K562 (cell line): ENCODE results near the gene ACOT9. TPM values are rescaled to one million over a fixed set of nuclear protein-coding genes. Genes with fewer than 3 reads are reported as not detected.
A peak's percentile ranks its signal among the peaks of the same experiment; 100 is the strongest.

ENCODE experiments used
- ATF1 ChIP-seq, 2 experiments: fragments of 450-650 bp in 1 of 2; IDR thresholded peaks; 2 replicates each; pipeline ENCODE4 v1.6.1; 2016; ENCODE audit warnings: missing compliant biosample characterization in 1 of 2, missing genetic modification characterization in 1 of 2
- CEBPB ChIP-seq: fragments of 450-650 bp; IDR thresholded peaks from 2 replicates; pipeline ENCODE4 v1.6.1; 2016; ENCODE audit warnings: missing genetic modification characterization, missing compliant biosample characterization
- FOSL1 ChIP-seq: fragments of 200-800 bp; sonication (Bioruptor generic); conservative IDR thresholded peaks from 2 replicates; pipeline ENCODE4 v1.6.1; 2016; ENCODE audit warnings: missing genetic modification characterization, missing compliant biosample characterization
- KLF1 ChIP-seq: fragments of 450-650 bp; IDR thresholded peaks from 2 replicates; pipeline ENCODE4 v1.6.1; 2016; ENCODE audit warnings: missing genetic modification characterization, missing compliant biosample characterization
- KLF10 ChIP-seq: fragments of 250-450 bp; sonication (Bioruptor Pico); IDR thresholded peaks from 2 replicates; pipeline ENCODE4 v1.6.1; 2021; ENCODE audit warnings: matching md5 sums
- POLR2B ChIP-seq: fragments of 450-650 bp; IDR thresholded peaks from 2 replicates; pipeline ENCODE4 v1.6.1; 2018; ENCODE audit warnings: low read depth; ENCODE audit not compliant: partially characterized antibody
- SLC30A9 ChIP-seq: fragments of 250-450 bp; sonication (Bioruptor Pico); IDR thresholded peaks from 2 replicates; pipeline ENCODE4 v1.8.0; 2022; ENCODE audit warnings: mild to moderate bottlenecking, moderate library complexity
- ZKSCAN8 ChIP-seq: fragments of 200-800 bp; sonication (Bioruptor generic); IDR thresholded peaks from 2 replicates; pipeline ENCODE4 v1.6.1; 2016; ENCODE audit warnings: missing genetic modification characterization, missing compliant biosample characterization
- ZNF124 ChIP-seq: sonication (generic); formaldehyde crosslinking; IDR thresholded peaks from 2 replicates; pipeline ENCODE4 v1.8.1; 2022; ENCODE audit warnings: missing genetic modification reagents
- ZNF174 ChIP-seq: fragments of 250-450 bp; sonication (Bioruptor Pico); IDR thresholded peaks from 2 replicates; pipeline ENCODE4 v1.4.0; 2020; ENCODE audit warnings: mild to moderate bottlenecking
- polyA plus RNA-seq, 8 experiments: library from polyadenylated mRNA; depleted of rRNA in 4 of 8; stranded (reverse) in 5 of 8; unstranded in 3 of 8; fragments of >200 nt; fragmentation: Nextera tagmentation in 2 of 8; fragmentation: Illumina TruSeq in 1 of 8; extraction: Ambion mirVana in 2 of 8; extraction: Trizol in 1 of 8; gene quantifications; 2 replicates each; pipeline versions ENCODE4 v1.2.1 to v1.2.3, GENCODE V29; 2011 to 2014; ENCODE audit warnings: inconsistent platforms in 1 of 8, missing spikeins in 1 of 8
- total RNA-seq, 7 experiments: library from RNA; depleted of rRNA in 6 of 7; stranded (reverse); fragments of >200 nt in 6 of 7; fragmentation: Illumina TruSeq in 2 of 7; extraction: Trizol in 2 of 7; gene quantifications; 2 replicates each; pipeline versions ENCODE4 v1.2.1 to v1.2.3, GENCODE V29; 2011 to 2021; ENCODE audit warnings: low replicate concordance in 1 of 7
- TF ChIP-seq, protein P1 (sequence below): fragments of 450-650 bp; formaldehyde crosslinking; IDR thresholded peaks from 2 replicates; pipeline ENCODE4 v1.4.0; 2020; ENCODE audit warnings: mild to moderate bottlenecking, mixed read lengths
- TF ChIP-seq, protein P2 (sequence below): sonication (generic); IDR thresholded peaks from 2 replicates; pipeline ENCODE4 v1.6.1; 2016
- TF ChIP-seq, protein P3 (sequence below): fragments of 200-400 bp; formaldehyde crosslinking; IDR thresholded peaks from 2 replicates; pipeline ENCODE4 v1.6.1; 2017; ENCODE audit warnings: mild to moderate bottlenecking, low read depth, low read length, moderate library complexity
- TF ChIP-seq, protein P4 (sequence below): fragments of 150-350 bp; conservative IDR thresholded peaks from 2 replicates; pipeline ENCODE4 v1.6.1; 2014; ENCODE audit warnings: low read length
- TF ChIP-seq, protein P5 (sequence below), 3 experiments: fragments of 200-800 bp in 1 of 3; sonication (Bioruptor generic) in 1 of 3; sonication (generic) in 1 of 3; formaldehyde crosslinking in 1 of 3; IDR thresholded peaks; 2 replicates each; pipeline versions ENCODE4 v1.6.1 to v1.8.0; 2016 to 2022; ENCODE audit warnings: mild to moderate bottlenecking in 2 of 3, missing compliant biosample characterization in 2 of 3, missing genetic modification characterization in 2 of 3, missing genetic modification reagents in 1 of 3

Gene ACOT9
- total and polyA plus RNA-seq, 9 of the 15 experiments (the other 6 are each of a cell fraction or from before 2014, with no cell fraction given), result 31.2 to 80.9 (median 45.3) TPM

DNA sequence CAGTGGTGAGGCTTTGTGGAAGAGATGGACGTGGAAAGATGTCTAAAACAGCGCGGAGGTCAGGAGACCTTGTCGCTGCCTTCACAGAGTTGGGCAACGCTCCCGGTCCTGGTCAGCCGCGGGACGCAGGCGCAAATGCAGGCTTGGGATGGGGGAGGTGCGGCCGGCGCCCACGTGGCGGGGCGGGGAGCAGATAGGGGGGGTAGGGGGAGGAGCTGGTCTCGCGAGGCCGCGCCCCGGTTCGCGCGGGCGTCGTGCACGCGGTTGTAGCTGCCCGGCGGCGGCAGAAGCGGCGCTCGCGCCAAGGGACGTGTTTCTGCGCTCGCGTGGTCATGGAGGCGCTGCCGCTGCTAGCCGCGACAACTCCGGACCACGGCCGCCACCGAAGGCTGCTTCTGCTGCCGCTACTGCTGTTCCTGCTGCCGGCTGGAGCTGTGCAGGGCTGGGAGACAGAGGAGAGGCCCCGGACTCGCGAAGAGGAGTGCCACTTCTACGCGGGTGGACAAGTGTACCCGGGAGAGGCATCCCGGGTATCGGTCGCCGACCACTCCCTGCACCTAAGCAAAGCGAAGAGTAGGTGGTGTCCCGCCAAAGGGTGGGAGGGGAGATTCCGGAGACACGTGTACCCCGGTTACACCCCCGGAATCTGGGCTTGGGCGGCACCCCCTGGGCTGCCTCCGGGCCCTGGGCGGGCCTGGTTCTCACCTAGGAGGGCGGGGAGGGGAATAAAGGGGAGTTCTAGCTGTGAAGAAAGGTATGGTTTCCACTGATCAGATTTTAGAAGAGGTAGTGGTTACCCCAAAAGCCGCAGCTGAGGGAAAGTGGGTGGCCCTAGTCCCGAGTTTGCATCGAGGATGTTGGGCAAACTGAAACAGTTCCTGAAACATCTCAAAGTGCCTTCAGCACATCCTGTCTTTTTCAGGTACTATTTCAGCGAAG, 75.6 kb downstream of the ACOT9 start, which contains the start of gene PRDX4 (continued):
- TF ChIP-seq, protein P1, sequence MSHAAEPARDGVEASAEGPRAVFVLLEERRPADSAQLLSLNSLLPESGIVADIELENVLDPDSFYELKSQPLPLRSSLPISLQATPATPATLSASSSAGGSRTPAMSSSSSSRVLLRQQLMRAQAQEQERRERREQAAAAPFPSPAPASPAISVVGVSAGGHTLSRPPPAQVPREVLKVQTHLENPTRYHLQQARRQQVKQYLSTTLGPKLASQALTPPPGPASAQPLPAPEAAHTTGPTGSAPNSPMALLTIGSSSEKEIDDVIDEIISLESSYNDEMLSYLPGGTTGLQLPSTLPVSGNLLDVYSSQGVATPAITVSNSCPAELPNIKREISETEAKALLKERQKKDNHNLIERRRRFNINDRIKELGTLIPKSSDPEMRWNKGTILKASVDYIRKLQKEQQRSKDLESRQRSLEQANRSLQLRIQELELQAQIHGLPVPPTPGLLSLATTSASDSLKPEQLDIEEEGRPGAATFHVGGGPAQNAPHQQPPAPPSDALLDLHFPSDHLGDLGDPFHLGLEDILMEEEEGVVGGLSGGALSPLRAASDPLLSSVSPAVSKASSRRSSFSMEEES, result no peak
- peak; percentile 43; the same call in 1 of the 2 replicates for TF ChIP-seq KLF1
- no peak for TF ChIP-seq ZKSCAN8 (CRISPR knock-in tag)
- TF ChIP-seq ZNF124 (CRISPR knock-in tag), result no peak
- TF ChIP-seq, protein P2, sequence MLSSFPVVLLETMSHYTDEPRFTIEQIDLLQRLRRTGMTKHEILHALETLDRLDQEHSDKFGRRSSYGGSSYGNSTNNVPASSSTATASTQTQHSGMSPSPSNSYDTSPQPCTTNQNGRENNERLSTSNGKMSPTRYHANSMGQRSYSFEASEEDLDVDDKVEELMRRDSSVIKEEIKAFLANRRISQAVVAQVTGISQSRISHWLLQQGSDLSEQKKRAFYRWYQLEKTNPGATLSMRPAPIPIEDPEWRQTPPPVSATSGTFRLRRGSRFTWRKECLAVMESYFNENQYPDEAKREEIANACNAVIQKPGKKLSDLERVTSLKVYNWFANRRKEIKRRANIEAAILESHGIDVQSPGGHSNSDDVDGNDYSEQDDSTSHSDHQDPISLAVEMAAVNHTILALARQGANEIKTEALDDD, result no peak
- TF ChIP-seq, protein P3, sequence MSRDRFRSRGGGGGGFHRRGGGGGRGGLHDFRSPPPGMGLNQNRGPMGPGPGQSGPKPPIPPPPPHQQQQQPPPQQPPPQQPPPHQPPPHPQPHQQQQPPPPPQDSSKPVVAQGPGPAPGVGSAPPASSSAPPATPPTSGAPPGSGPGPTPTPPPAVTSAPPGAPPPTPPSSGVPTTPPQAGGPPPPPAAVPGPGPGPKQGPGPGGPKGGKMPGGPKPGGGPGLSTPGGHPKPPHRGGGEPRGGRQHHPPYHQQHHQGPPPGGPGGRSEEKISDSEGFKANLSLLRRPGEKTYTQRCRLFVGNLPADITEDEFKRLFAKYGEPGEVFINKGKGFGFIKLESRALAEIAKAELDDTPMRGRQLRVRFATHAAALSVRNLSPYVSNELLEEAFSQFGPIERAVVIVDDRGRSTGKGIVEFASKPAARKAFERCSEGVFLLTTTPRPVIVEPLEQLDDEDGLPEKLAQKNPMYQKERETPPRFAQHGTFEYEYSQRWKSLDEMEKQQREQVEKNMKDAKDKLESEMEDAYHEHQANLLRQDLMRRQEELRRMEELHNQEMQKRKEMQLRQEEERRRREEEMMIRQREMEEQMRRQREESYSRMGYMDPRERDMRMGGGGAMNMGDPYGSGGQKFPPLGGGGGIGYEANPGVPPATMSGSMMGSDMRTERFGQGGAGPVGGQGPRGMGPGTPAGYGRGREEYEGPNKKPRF, result no peak
- TF ChIP-seq POLR2B, result peak; percentile 50
- TF ChIP-seq, protein P4, sequence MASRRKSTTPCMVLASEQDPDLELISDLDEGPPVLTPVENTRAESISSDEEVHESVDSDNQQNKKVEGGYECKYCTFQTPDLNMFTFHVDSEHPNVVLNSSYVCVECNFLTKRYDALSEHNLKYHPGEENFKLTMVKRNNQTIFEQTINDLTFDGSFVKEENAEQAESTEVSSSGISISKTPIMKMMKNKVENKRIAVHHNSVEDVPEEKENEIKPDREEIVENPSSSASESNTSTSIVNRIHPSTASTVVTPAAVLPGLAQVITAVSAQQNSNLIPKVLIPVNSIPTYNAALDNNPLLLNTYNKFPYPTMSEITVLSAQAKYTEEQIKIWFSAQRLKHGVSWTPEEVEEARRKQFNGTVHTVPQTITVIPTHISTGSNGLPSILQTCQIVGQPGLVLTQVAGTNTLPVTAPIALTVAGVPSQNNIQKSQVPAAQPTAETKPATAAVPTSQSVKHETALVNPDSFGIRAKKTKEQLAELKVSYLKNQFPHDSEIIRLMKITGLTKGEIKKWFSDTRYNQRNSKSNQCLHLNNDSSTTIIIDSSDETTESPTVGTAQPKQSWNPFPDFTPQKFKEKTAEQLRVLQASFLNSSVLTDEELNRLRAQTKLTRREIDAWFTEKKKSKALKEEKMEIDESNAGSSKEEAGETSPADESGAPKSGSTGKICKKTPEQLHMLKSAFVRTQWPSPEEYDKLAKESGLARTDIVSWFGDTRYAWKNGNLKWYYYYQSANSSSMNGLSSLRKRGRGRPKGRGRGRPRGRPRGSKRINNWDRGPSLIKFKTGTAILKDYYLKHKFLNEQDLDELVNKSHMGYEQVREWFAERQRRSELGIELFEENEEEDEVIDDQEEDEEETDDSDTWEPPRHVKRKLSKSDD, result no peak
- TF ChIP-seq, protein P5, sequence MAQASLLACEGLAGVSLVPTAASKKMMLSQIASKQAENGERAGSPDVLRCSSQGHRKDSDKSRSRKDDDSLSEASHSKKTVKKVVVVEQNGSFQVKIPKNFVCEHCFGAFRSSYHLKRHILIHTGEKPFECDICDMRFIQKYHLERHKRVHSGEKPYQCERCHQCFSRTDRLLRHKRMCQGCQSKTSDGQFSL (CRISPR knock-in tag; IDR thresholded peaks at IDR 0.05), result peak; percentile 89
- TF ChIP-seq, protein P5 (tag; IDR thresholded peaks at IDR 0.05), result peak in 1 of 2 experiments; percentile 89; a peak in 2 of 4 replicates
- peak; percentile 94 for TF ChIP-seq CEBPB (tag)
- TF ChIP-seq KLF10 (CRISPR knock-in tag), result no peak
- no peak for TF ChIP-seq FOSL1 (tag)
- TF ChIP-seq ATF1 (CRISPR knock-in tag; IDR thresholded peaks at IDR 0.05), result no peak
- TF ChIP-seq ATF1 (tag; IDR thresholded peaks at IDR 0.05), result peak; percentile 31; the same call in 1 of the 2 replicates
- no peak for TF ChIP-seq SLC30A9
- TF ChIP-seq ZNF174 (CRISPR knock-in tag), result no peak
